Naive thymus-derived CD4-positive, alpha-beta T cell (primary cell): ENCODE data around the gene ADM5. TPM values are rescaled to one million over a fixed set of nuclear protein-coding genes. Genes with fewer than 3 reads are reported as not detected.
A peak's percentile ranks its signal among the peaks of the same experiment; 100 is the strongest.

Experiments
- ATAC-seq: fragments of 150-1000 bp; cut with Tn5 transposase; 2 replicates; pipeline ENCODE4 v1.10.0; 2021; ENCODE audit warnings: mild to moderate bottlenecking, moderate library complexity
- CTCF ChIA-PET: fragments of 350-600 bp; sonication (Branson Sonifier 250); formaldehyde crosslinking; loops from one replicate; lab custom pipeline; 2021; ENCODE audit warnings: antibody characterized with exemption; lab: Charles Lee
- POLR2A ChIA-PET: fragments of 350-600 bp; sonication (Branson Sonifier 250); formaldehyde crosslinking; loops from one replicate; lab custom pipeline; 2021; ENCODE audit warnings: antibody characterized with exemption, inconsistent platforms; lab: Charles Lee
- DNase-seq, 9 donors: peaks; one replicate each; pipeline versions ENCODE4 v3.0.0 to v3.0.0-alpha.2; 2020 to 2022; ENCODE audit warnings: mixed read lengths in 1 of 9
- H3K27ac ChIP-seq: one replicate; pipeline ENCODE4 v1.7.0; 2013; ENCODE audit warnings: mild to moderate bottlenecking, low read depth, low read length, moderate library complexity
- H3K27me3 ChIP-seq, 2 donors: one replicate each; pipeline ENCODE4 v1.7.0; 2013; ENCODE audit warnings: low read length in 2 of 2, mild to moderate bottlenecking in 2 of 2, moderate library complexity in 2 of 2; ENCODE audit not compliant: control insufficient read depth in 2 of 2, insufficient read depth in 2 of 2
- H3K36me3 ChIP-seq, 3 experiments: 1 replicate in 2 of 3; 2 replicates in 1 of 3; pipeline ENCODE4 v1.7.0; 2013; ENCODE audit warnings: low read length in 3 of 3, mild to moderate bottlenecking in 3 of 3, moderate library complexity in 1 of 3; ENCODE audit not compliant: insufficient read depth in 3 of 3, control insufficient read depth in 2 of 3
- H3K4me1 ChIP-seq, 2 donors: one replicate each; pipeline ENCODE4 v1.7.0; 2013; ENCODE audit warnings: low read length in 2 of 2, mild to moderate bottlenecking in 2 of 2, moderate library complexity in 1 of 2; ENCODE audit not compliant: control insufficient read depth in 2 of 2, insufficient read depth in 2 of 2
- H3K4me3 ChIP-seq: 2 replicates; pipeline ENCODE4 v1.7.0; 2013; ENCODE audit warnings: mild to moderate bottlenecking, low read length
- H3K9me3 ChIP-seq, 3 experiments: 1 replicate in 2 of 3; 2 replicates in 1 of 3; pipeline ENCODE4 v1.7.0; 2013; ENCODE audit warnings: low read length in 3 of 3; ENCODE audit not compliant: control insufficient read depth in 2 of 3
- H3K27ac Mint-ChIP-seq, 9 donors: one replicate each; pipeline ENCODE4 v1.8.0; 2020 to 2022; ENCODE audit warnings: mixed read lengths in 9 of 9, mild to moderate bottlenecking in 8 of 9, moderate library complexity in 5 of 9, inconsistent platforms in 2 of 9
- H3K27me3 Mint-ChIP-seq, 5 donors: one replicate each; pipeline ENCODE4 v1.8.0; 2021 to 2022; ENCODE audit warnings: mixed read lengths in 5 of 5, mild to moderate bottlenecking in 1 of 5
- H3K36me3 Mint-ChIP-seq, 5 donors: one replicate each; pipeline ENCODE4 v1.8.0; 2020 to 2022; ENCODE audit warnings: mixed read lengths in 5 of 5, mild to moderate bottlenecking in 3 of 5, inconsistent platforms in 1 of 5
- H3K4me1 Mint-ChIP-seq, 7 donors: one replicate each; pipeline ENCODE4 v1.8.0; 2020 to 2022; ENCODE audit warnings: mixed read lengths in 7 of 7, mild to moderate bottlenecking in 3 of 7, inconsistent platforms in 1 of 7
- H3K4me3 Mint-ChIP-seq, 10 donors: one replicate each; pipeline ENCODE4 v1.8.0; 2020 to 2022; ENCODE audit warnings: mild to moderate bottlenecking in 10 of 10, mixed read lengths in 10 of 10, moderate library complexity in 6 of 10, inconsistent platforms in 2 of 10
- H3K9me3 Mint-ChIP-seq, 11 donors: one replicate each; pipeline ENCODE4 v1.8.0; 2020 to 2022; ENCODE audit warnings: mixed read lengths in 11 of 11, mild to moderate bottlenecking in 4 of 11, inconsistent platforms in 1 of 11, moderate library complexity in 1 of 11
- intact Hi-C, 2 donors: fragments of 100-400 bp; cut with micrococcal nuclease; formaldehyde crosslinking; loops; one replicate each; pipeline ENCODE4 v1.15.1; 2023
- polyA plus RNA-seq, 2 donors: library from polyadenylated mRNA; unstranded; fragments of 300-500 nt; fragmentation: Illumina TruSeq; gene quantifications; one replicate each; pipeline ENCODE4 v1.2.3, GENCODE V29; 2021
- total RNA-seq, 6 experiments: library from RNA in 5 of 6; stranded (reverse) in 5 of 6; gene quantifications; 1 replicate in 5 of 6; 2 replicates in 1 of 6; pipeline ENCODE4 v1.2.3 and lab custom pipeline; 2021 to 2026

The ADM5 gene
- total and polyA plus RNA-seq, 7 experiments from 2014 or later: 0.34 to 7.5 (median 4.1) TPM; not detected in 1

DNA sequence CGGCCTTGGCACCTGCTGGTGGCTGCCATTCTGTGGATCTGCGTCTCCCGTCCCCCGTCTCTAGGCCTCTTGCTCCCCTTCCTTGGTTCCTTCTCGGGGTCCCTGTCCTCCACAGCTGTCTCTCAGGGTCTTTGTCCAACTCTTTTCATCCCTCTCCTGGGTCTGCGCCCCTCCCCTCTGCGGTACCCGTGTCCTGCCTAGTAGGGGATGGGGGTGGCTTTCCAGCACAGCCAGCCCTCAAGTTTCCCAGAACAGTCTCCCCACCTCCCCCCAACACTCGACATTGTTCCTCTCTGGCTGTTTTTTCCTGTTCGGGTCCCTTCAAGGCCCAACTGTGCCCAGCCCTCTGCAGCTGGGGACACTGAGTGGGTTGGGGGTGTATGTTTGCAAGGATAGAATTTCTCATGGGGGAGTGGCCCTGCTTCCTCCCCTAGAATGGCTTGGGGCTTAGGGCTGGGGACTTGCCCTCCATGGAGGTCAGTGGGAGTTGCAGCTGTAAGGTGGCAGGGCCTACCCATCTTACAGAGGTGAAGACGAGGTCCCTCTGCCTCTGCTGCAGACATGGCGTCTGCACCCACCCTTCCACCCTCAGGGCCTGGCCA lies 762 bp upstream of the ADM5 start:
- intact Hi-C loops: no loop called here
- Histone ChIP-seq H3K9me3 (no peaks in the 10 kb centered on the region), H3K36me3 (peaks cover 0 to 43% (median 0%) of the 10 kb centered on the region in 3 experiments), H3K4me3 (no peak overlapping the region), H3K27ac (no peak overlapping the region), H3K4me1 (peaks cover 4 to 12% of the 10 kb centered on the region in 2 donors), H3K27me3 (no peaks in the 10 kb centered on the region)
- Mint-ChIP-seq H3K27me3 (peaks cover 0 to 15% (median 9%) of the 10 kb centered on the region in 5 donors), H3K4me1 (peaks cover 20 to 38% (median 25%) of the 10 kb centered on the region in 7 donors), H3K27ac (peak overlapping the region in 3 of 9 donors; percentile 12 to 62 (median 38)), H3K36me3 (peaks cover 0 to 14% (median 6%) of the 10 kb centered on the region in 5 donors), H3K4me3 (peak overlapping the region in 1 of 10 donors; percentile 38), H3K9me3 (peaks cover 0 to 3% (median 0%) of the 10 kb centered on the region in 11 donors)
- no peak for ATAC-seq
- ChIA-PET CTCF (interaction anchor here (1.0 kb wide), 1 partner anchor 118 kb away, joined by 3 read pairs; no protein-coding TSS in a partner anchor), POLR2A (interaction anchor here (0.5 to 1.1 kb wide), 5 partner anchors 8 to 721 kb away, joined by 3 read pairs; no protein-coding TSS in a partner anchor)
- DNase-seq: no peak

DNA sequence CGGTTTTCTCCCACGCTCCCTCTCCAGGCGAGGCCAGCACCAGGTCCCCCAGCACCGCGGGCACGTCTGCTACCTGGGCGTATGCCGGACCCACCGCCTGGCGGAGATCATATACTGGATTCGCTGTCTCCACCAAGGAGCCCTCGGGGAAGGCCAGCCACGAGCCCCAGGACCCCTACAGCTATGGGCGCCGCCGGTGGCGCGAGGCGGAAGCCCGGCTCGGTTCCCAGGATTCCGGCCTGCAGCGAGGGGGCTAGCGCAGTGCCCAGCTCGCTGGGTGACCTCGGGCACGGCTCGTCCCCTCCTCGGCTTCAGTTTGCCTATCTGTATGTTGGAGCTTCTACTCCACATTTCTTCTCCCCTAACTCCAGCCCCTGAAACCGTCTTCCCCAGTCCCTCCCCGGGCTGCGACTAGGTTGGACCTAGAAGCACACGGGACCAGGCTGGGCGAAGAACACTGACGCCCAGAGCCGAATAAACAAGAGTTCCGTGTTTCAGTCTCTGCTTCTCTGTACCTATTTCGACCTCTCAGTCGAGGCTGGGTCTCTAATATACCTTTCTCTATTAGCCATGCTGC lies 773 bp downstream of the ADM5 start:
- peak overlapping the region in 7 of 9 donors; percentile 6 to 84 (median 44) for H3K27ac Mint-ChIP-seq
- ChIA-PET POLR2A (interaction anchor here (0.6 to 1.2 kb wide), 4 partner anchors 10 to 900 kb away, joined by 3 to 4 read pairs (median 3); partner anchors contain the start of gene RRAS), CTCF (interaction anchor here (0.6 to 1.3 kb wide), 3 partner anchors 12 to 389 kb away, joined by 4 to 7 read pairs (median 5); no protein-coding TSS in a partner anchor)
- peak; percentile 33 for ATAC-seq
- H3K27me3 Mint-ChIP-seq: peaks cover 5 to 15% (median 9%) of the 10 kb centered on the region in 5 donors
- H3K36me3 Mint-ChIP-seq: peaks cover 0 to 7% (median 5%) of the 10 kb centered on the region in 5 donors
- peak overlapping the region; percentile 44 for H3K27ac ChIP-seq
- intact Hi-C loops: loop anchor here (1.0 to 5.0 kb wide), 4 partner anchors 10 to 77 kb away; partner anchors contain the start of gene AP2A1 (in 2 of the 2)
- DNase-seq: no peak
- peak overlapping the region; percentile 45 for H3K4me3 ChIP-seq
- no peaks in the 10 kb centered on the region for H3K27me3 ChIP-seq
- peaks cover 0 to 27% (median 0%) of the 10 kb centered on the region in 3 experiments for H3K36me3 ChIP-seq
- no peaks in the 10 kb centered on the region for H3K9me3 ChIP-seq
- peaks cover 4 to 12% of the 10 kb centered on the region in 2 donors for H3K4me1 ChIP-seq
- peak overlapping the region; percentile 82 to 98 (median 86) for H3K4me3 Mint-ChIP-seq
- H3K9me3 Mint-ChIP-seq: peaks cover 0 to 3% (median 0%) of the 10 kb centered on the region in 11 donors
- H3K4me1 Mint-ChIP-seq: peaks cover 19 to 38% (median 25%) of the 10 kb centered on the region in 7 donors

DNA sequence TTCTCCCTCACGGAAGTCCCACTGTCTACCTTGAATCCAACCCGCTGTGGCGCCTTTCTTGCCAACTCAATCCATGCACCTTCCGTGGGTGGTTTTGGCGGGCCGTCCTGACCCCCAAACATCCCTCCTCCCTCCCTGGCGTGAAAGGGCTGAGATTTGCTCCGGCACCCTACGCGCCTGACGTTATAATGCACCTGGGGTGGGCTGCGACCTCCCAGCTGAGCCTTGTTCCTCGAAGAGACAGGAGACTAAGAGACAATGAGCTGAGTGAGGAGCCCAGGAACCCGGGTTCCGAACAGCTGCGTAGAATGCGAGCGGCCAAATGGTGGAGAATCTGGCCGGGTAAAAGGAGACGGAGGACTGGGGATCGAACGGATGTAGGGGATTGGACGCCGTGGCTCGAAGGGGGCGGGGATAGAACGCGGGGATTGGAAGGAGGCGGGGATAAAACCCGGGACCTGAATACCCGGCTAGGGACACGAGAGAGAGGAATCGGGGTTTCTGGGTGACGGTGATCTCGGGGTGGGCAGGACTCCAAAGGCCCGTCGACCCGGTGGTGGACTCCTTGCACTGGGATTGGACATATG lies 1.4 kb downstream of the ADM5 start, which contains the start of gene CPT1C:
TSS of gene CPT1C (plus strand) at position 461 of the 587 bp plus-strand sequence. CDS start 1,137 bp downstream, outside the sequence.
- POLR2A ChIA-PET: interaction anchor here (0.5 to 1.2 kb wide), 3 partner anchors 9 to 240 kb away, joined by 3 to 4 read pairs (median 3); partner anchors contain the start of gene RRAS
- Mint-ChIP-seq H3K27ac (peak within 1 kb of the TSS; percentile 6 to 84 (median 45)), H3K4me1 (peaks cover 19 to 38% (median 25%) of the 10 kb centered on the region in 7 donors), H3K36me3 (peaks cover 0 to 4% (median 0%) of the 10 kb centered on the region in 5 donors), H3K4me3 (peak within 1 kb of the TSS; percentile 82 to 98 (median 86)), H3K27me3 (peaks cover 5 to 15% (median 9%) of the 10 kb centered on the region in 5 donors), H3K9me3 (peaks cover 0 to 3% (median 0%) of the 10 kb centered on the region in 11 donors)
- H3K27me3 ChIP-seq: no peaks in the 10 kb centered on the region
- peaks cover 0 to 22% (median 0%) of the 10 kb centered on the region in 3 experiments for H3K36me3 ChIP-seq
- DNase-seq (peak in 7 of 9 donors; percentile 31 to 65 (median 46)), ATAC-seq (peak; percentile 71)
- H3K27ac ChIP-seq: peak within 1 kb of the TSS; percentile 44
- CTCF ChIA-PET: interaction anchor here (0.6 to 1.3 kb wide), 3 partner anchors 13 to 390 kb away, joined by 4 to 7 read pairs (median 5); no protein-coding TSS in a partner anchor
- peak within 1 kb of the TSS; percentile 45 for H3K4me3 ChIP-seq
- no peaks in the 10 kb centered on the region for H3K9me3 ChIP-seq
- peaks cover 4 to 12% of the 10 kb centered on the region in 2 donors for H3K4me1 ChIP-seq
- intact Hi-C loops: loop anchor here (1.0 to 5.0 kb wide), 4 partner anchors 10 to 77 kb away; partner anchors contain the start of gene AP2A1 (in 2 of the 2)

DNA sequence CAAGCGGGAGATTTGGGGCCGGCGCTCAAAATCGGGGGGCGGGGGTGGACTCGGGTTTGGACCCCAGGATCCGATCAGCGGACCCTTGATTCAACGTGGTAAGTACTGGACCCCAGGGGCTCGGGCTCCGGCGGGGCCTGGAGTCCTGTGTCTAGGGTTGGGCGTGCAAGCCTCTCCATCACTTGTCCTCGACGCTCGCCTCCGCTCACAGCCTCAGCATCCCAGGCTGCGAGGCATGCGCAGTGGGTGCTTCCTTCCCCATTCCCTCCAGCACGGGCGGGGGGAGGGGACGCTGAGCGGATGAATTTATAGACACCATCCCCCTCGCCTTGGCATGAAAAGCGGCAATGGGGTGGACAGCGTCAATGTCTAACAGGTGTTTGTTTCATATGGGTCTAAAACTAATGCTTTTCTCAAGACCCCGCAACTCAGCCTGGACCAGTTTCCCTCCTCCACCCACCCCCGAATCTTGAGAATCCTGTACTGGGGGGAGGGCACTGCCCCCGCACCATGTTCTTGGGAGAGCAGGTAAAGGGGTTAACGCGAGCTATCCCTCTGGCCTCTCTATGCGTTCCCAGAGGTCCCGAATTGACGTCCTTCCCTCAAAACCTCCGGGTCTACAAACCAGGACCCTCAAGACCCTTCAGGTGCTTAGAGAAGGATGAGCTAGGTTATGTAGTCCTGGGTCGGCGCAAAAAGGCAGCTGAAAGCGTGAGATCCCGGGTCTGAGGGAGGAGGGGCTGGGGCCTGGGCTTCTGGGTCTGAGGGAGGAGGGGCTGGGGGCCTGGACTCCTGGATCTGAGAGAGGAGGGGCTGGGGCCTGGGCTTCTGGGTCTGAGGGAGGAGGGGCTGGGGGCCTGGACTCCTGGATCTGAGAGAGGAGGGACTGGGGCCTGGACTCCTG lies 2.1 kb downstream of the ADM5 start:
- intact Hi-C loops: loop anchor here (2.0 to 5.0 kb wide), 3 partner anchors 25 to 76 kb away; partner anchors contain the start of gene AP2A1 (in 2 of the 2)
- peak; percentile 24 for ATAC-seq

DNA sequence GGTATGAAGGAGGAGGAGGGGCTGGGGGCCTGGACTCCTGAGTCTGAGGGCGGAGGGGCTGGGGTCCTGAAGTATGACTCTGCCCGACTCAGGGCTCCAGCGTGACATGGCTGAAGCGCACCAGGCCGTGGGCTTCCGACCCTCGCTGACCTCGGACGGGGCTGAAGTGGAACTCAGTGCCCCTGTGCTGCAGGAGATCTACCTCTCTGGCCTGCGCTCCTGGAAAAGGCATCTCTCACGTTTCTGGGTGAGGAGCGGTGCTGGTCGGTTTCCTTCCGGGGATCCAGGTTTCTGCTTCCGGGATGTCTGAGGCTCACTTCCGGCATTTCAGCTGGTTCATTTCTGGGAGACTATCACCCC lies 2.7 kb downstream of the ADM5 start:
- Mint-ChIP-seq H3K27me3 (peaks cover 5 to 15% (median 9%) of the 10 kb centered on the region in 5 donors), H3K4me3 (peak overlapping the region in 7 of 10 donors; percentile 12 to 98 (median 38)), H3K9me3 (peaks cover 0 to 3% (median 0%) of the 10 kb centered on the region in 11 donors), H3K36me3 (peaks cover 0 to 3% (median 0%) of the 10 kb centered on the region in 5 donors), H3K4me1 (peaks cover 19 to 38% (median 25%) of the 10 kb centered on the region in 7 donors), H3K27ac (no peak overlapping the region)
- POLR2A ChIA-PET: no interaction called here
- Histone ChIP-seq H3K36me3 (peaks cover 0 to 10% (median 0%) of the 10 kb centered on the region in 3 experiments), H3K27me3 (no peaks in the 10 kb centered on the region), H3K27ac (no peak overlapping the region), H3K4me3 (no peak overlapping the region), H3K4me1 (peaks cover 4 to 12% of the 10 kb centered on the region in 2 donors), H3K9me3 (no peaks in the 10 kb centered on the region)
- CTCF ChIA-PET: no interaction called here
- intact Hi-C loops: loop anchor here in 1 of 2 donors (5.0 kb wide), 1 partner anchor 75 kb away; the partner anchor contains the start of gene AP2A1
- no peak for DNase-seq
- ATAC-seq: no peak

More for the DNA sequence above, 2.1 kb downstream of the ADM5 start:
- POLR2A ChIA-PET: interaction anchor here (0.5 to 0.7 kb wide), 2 partner anchors 182 to 239 kb away, joined by 3 read pairs; no protein-coding TSS in a partner anchor
- Mint-ChIP-seq H3K36me3 (peaks cover 0 to 3% (median 0%) of the 10 kb centered on the region in 5 donors), H3K27ac (peak overlapping the region in 7 of 9 donors; percentile 34 to 84 (median 45)), H3K9me3 (peaks cover 0 to 3% (median 0%) of the 10 kb centered on the region in 11 donors), H3K4me1 (peaks cover 19 to 38% (median 25%) of the 10 kb centered on the region in 7 donors), H3K27me3 (peaks cover 5 to 15% (median 9%) of the 10 kb centered on the region in 5 donors), H3K4me3 (peak overlapping the region; percentile 82 to 98 (median 86))
- Histone ChIP-seq H3K36me3 (peaks cover 0 to 14% (median 0%) of the 10 kb centered on the region in 3 experiments), H3K9me3 (no peaks in the 10 kb centered on the region), H3K4me3 (peak overlapping the region; percentile 45), H3K4me1 (peaks cover 4 to 12% of the 10 kb centered on the region in 2 donors), H3K27me3 (no peaks in the 10 kb centered on the region), H3K27ac (no peak overlapping the region)
- CTCF ChIA-PET: interaction anchor here (0.6 to 1.3 kb wide), 3 partner anchors 11 to 390 kb away, joined by 3 to 7 read pairs (median 5); no protein-coding TSS in a partner anchor
- DNase-seq: no peak
